Naive thymus-derived CD8-positive, alpha-beta T cell (primary cell): ENCODE data around the gene IL23R. TPM values are rescaled to one million over a fixed set of nuclear protein-coding genes. Genes with fewer than 3 reads are reported as not detected.
A peak's percentile ranks its signal among the peaks of the same experiment; 100 is the strongest.

Experiments used
- ATAC-seq, 2 donors: fragments of 150-1000 bp; cut with Tn5 transposase in 1 of 2; sonication (Bioruptor Pico), chemical (Tn5 transposase) in 1 of 2; 1 replicate in 1 of 2; 2 replicates in 1 of 2; pipeline ENCODE4 v1.10.0; 2021; ENCODE audit warnings: mild to moderate bottlenecking in 2 of 2, moderate library complexity in 2 of 2
- POLR2A ChIA-PET: fragments of 350-600 bp; sonication (Branson Sonifier 250); formaldehyde crosslinking; loops from one replicate; lab custom pipeline; 2021; ENCODE audit warnings: antibody characterized with exemption; lab: Charles Lee
- DNase-seq, 10 donors: peaks; one replicate each; pipeline versions ENCODE4 v3.0.0 to v3.0.0-alpha.2; 2020 to 2022
- H3K27ac Mint-ChIP-seq, 10 donors: one replicate each; pipeline ENCODE4 v1.8.0; 2020 to 2022; ENCODE audit warnings: mild to moderate bottlenecking in 10 of 10, mixed read lengths in 10 of 10, moderate library complexity in 4 of 10, inconsistent platforms in 1 of 10
- H3K27me3 Mint-ChIP-seq, 5 donors: one replicate each; pipeline ENCODE4 v1.8.0; 2021 to 2022; ENCODE audit warnings: mixed read lengths in 5 of 5
- H3K36me3 Mint-ChIP-seq, 3 donors: one replicate each; pipeline ENCODE4 v1.8.0; 2020 to 2022; ENCODE audit warnings: mixed read lengths in 3 of 3, mild to moderate bottlenecking in 2 of 3, inconsistent platforms in 1 of 3
- H3K4me1 Mint-ChIP-seq, 4 donors: one replicate each; pipeline ENCODE4 v1.8.0; 2021 to 2022; ENCODE audit warnings: mixed read lengths in 4 of 4
- H3K4me3 Mint-ChIP-seq, 10 donors: one replicate each; pipeline ENCODE4 v1.8.0; 2020 to 2022; ENCODE audit warnings: mild to moderate bottlenecking in 10 of 10, mixed read lengths in 10 of 10, moderate library complexity in 6 of 10, inconsistent platforms in 1 of 10
- H3K9me3 Mint-ChIP-seq, 9 donors: one replicate each; pipeline ENCODE4 v1.8.0; 2020 to 2022; ENCODE audit warnings: mixed read lengths in 9 of 9, mild to moderate bottlenecking in 3 of 9, inconsistent platforms in 1 of 9, moderate library complexity in 1 of 9
- polyA plus RNA-seq, 3 donors: library from polyadenylated mRNA; unstranded; fragments of 300-500 nt; fragmentation: Illumina TruSeq; gene quantifications; one replicate each; pipeline ENCODE4 v1.2.3, GENCODE V29; 2021
- total RNA-seq, 8 experiments: library from RNA in 2 of 8; stranded (reverse) in 2 of 8; gene quantifications; one replicate each; pipeline ENCODE4 v1.2.3 and lab custom pipeline; 2021 to 2026

Gene IL23R
- total and polyA plus RNA-seq, 5 experiments from 2014 or later = not detected

- Mint-ChIP-seq H3K9me3 (peaks cover 0 to 8% (median 0%) of the 10 kb centered on the region in 9 donors), H3K27ac (peak overlapping the region in 1 of 10 donors; percentile 9), H3K27me3 (no peaks in the 10 kb centered on the region), H3K4me3 (no peak overlapping the region), H3K4me1 (peaks cover 20 to 42% (median 32%) of the 10 kb centered on the region in 4 donors), H3K36me3 (no peaks in the 10 kb centered on the region)
- POLR2A ChIA-PET = no interaction called here
- ATAC-seq (no peak), DNase-seq (no peak)
Observed at GRCh38 chr1:67174716-67175284, 8.5 kb downstream of the IL23R start.

GRCh38 chr1:67175530-67176087, 9.4 kb downstream of the IL23R start:
- Mint-ChIP-seq H3K4me3 (no peak overlapping the region), H3K36me3 (no peaks in the 10 kb centered on the region), H3K9me3 (peaks cover 0 to 8% (median 0%) of the 10 kb centered on the region in 9 donors), H3K27ac (peak overlapping the region in 3 of 10 donors; percentile 10 to 16 (median 13)), H3K27me3 (no peaks in the 10 kb centered on the region), H3K4me1 (peaks cover 18 to 38% (median 29%) of the 10 kb centered on the region in 4 donors)
- POLR2A ChIA-PET = interaction anchor here (0.9 kb wide), 1 partner anchor 36 kb away, joined by 3 read pairs; no protein-coding TSS in a partner anchor
- ATAC-seq (no peak), DNase-seq (no peak)

- POLR2A ChIA-PET = interaction anchor here (1.1 kb wide), 1 partner anchor 36 kb away, joined by 3 read pairs; no protein-coding TSS in a partner anchor
- no peak for ATAC-seq
- no peak overlapping the region for H3K4me3 Mint-ChIP-seq
- H3K9me3 Mint-ChIP-seq = no peaks in the 10 kb centered on the region
- no peak for DNase-seq
- peaks cover 0 to 8% (median 1%) of the 10 kb centered on the region in 5 donors for H3K27me3 Mint-ChIP-seq
- H3K36me3 Mint-ChIP-seq = peaks cover 0 to 6% (median 0%) of the 10 kb centered on the region in 3 donors
- H3K4me1 Mint-ChIP-seq = peaks cover 0 to 5% (median under 1%) of the 10 kb centered on the region in 4 donors
- H3K27ac Mint-ChIP-seq = no peak overlapping the region
Observed at GRCh38 chr1:67184838-67185421, 18.7 kb downstream of the IL23R start.

GRCh38 chr1:67188137-67188536, 21.9 kb downstream of the IL23R start:
- peaks cover 0 to 1% (median 0%) of the 10 kb centered on the region in 5 donors for H3K27me3 Mint-ChIP-seq
- H3K27ac Mint-ChIP-seq = no peak overlapping the region
- DNase-seq = no peak
- no peak for ATAC-seq
- H3K9me3 Mint-ChIP-seq = no peaks in the 10 kb centered on the region
- H3K36me3 Mint-ChIP-seq = no peaks in the 10 kb centered on the region
- no peaks in the 10 kb centered on the region for H3K4me1 Mint-ChIP-seq
- POLR2A ChIA-PET = no interaction called here
- no peak overlapping the region for H3K4me3 Mint-ChIP-seq

GRCh38 chr1:67189953-67190352, 23.7 kb downstream of the IL23R start:
- POLR2A ChIA-PET = interaction anchor here (0.7 to 1.2 kb wide), 2 partner anchors 9 to 17 kb away, joined by 3 to 4 read pairs; no protein-coding TSS in a partner anchor
- H3K27me3 Mint-ChIP-seq = peaks cover 0 to 1% (median 0%) of the 10 kb centered on the region in 5 donors
- DNase-seq (no peak), ATAC-seq (no peak)
- H3K4me1 Mint-ChIP-seq = peaks cover 0 to 14% (median 10%) of the 10 kb centered on the region in 4 donors
- no peak overlapping the region for H3K4me3 Mint-ChIP-seq
- H3K36me3 Mint-ChIP-seq = no peaks in the 10 kb centered on the region
- H3K9me3 Mint-ChIP-seq = no peaks in the 10 kb centered on the region
- H3K27ac Mint-ChIP-seq = no peak overlapping the region

- no peak overlapping the region for H3K4me3 Mint-ChIP-seq
- no peak overlapping the region for H3K27ac Mint-ChIP-seq
- no peak for ATAC-seq
- H3K4me1 Mint-ChIP-seq = peaks cover 0 to 19% (median 11%) of the 10 kb centered on the region in 4 donors
- DNase-seq = no peak
- H3K36me3 Mint-ChIP-seq = no peaks in the 10 kb centered on the region
- H3K27me3 Mint-ChIP-seq = peaks cover 0 to 1% (median 0%) of the 10 kb centered on the region in 5 donors
- POLR2A ChIA-PET = interaction anchor here (0.6 to 1.2 kb wide), 3 partner anchors 10 to 16 kb away, joined by 3 to 4 read pairs (median 3); no protein-coding TSS in a partner anchor
- H3K9me3 Mint-ChIP-seq = no peaks in the 10 kb centered on the region
Observed at GRCh38 chr1:67190410-67190809, 24.2 kb downstream of the IL23R start.

- POLR2A ChIA-PET = interaction anchor here (0.6 kb wide), 1 partner anchor 14 kb away, joined by 3 read pairs; no protein-coding TSS in a partner anchor
- no peak for ATAC-seq
Observed at GRCh38 chr1:67190942-67191341, 24.7 kb downstream of the IL23R start.

GRCh38 chr1:67191668-67192520, 25.6 kb downstream of the IL23R start:
- DNase-seq (no peak), ATAC-seq (no peak)
- no peaks in the 10 kb centered on the region for H3K9me3 Mint-ChIP-seq
- H3K4me1 Mint-ChIP-seq = peaks cover 3 to 20% (median 12%) of the 10 kb centered on the region in 4 donors
- H3K27me3 Mint-ChIP-seq = no peaks in the 10 kb centered on the region
- POLR2A ChIA-PET = interaction anchor here (0.6 kb wide), 1 partner anchor 15 kb away, joined by 5 read pairs; no protein-coding TSS in a partner anchor
- H3K4me3 Mint-ChIP-seq = no peak overlapping the region
- H3K27ac Mint-ChIP-seq = no peak overlapping the region
- no peaks in the 10 kb centered on the region for H3K36me3 Mint-ChIP-seq

More at GRCh38 chr1:67190942-67191341, 24.7 kb downstream of the IL23R start:
- Mint-ChIP-seq H3K4me1 (peaks cover 1 to 20% (median 12%) of the 10 kb centered on the region in 4 donors), H3K27ac (no peak overlapping the region), H3K36me3 (no peaks in the 10 kb centered on the region), H3K9me3 (no peaks in the 10 kb centered on the region), H3K27me3 (no peaks in the 10 kb centered on the region), H3K4me3 (no peak overlapping the region)
- no peak for DNase-seq

- Mint-ChIP-seq H3K36me3 (no peaks in the 10 kb centered on the region), H3K4me1 (peaks cover 4 to 20% (median 12%) of the 10 kb centered on the region in 4 donors), H3K27me3 (no peaks in the 10 kb centered on the region), H3K4me3 (no peak overlapping the region), H3K27ac (no peak overlapping the region), H3K9me3 (no peaks in the 10 kb centered on the region)
- POLR2A ChIA-PET = no interaction called here
- ATAC-seq (no peak), DNase-seq (no peak)
Observed at GRCh38 chr1:67192902-67193301, 26.6 kb downstream of the IL23R start.

GRCh38 chr1:67193704-67194103, 27.4 kb downstream of the IL23R start:
- Mint-ChIP-seq H3K27me3 (peaks cover 0 to 2% (median 0%) of the 10 kb centered on the region in 5 donors), H3K4me1 (peaks cover 4 to 20% (median 12%) of the 10 kb centered on the region in 4 donors), H3K36me3 (no peaks in the 10 kb centered on the region), H3K4me3 (peak overlapping the region in 1 of 10 donors; percentile 6), H3K27ac (peak overlapping the region in 1 of 10 donors; percentile 29), H3K9me3 (no peaks in the 10 kb centered on the region)
- ATAC-seq (no peak), DNase-seq (no peak)
- POLR2A ChIA-PET = no interaction called here

- Mint-ChIP-seq H3K36me3 (no peaks in the 10 kb centered on the region), H3K27me3 (peaks cover 0 to 2% (median 0%) of the 10 kb centered on the region in 5 donors), H3K4me3 (peak overlapping the region in 6 of 10 donors; percentile 3 to 41 (median 16)), H3K4me1 (peaks cover 6 to 20% (median 12%) of the 10 kb centered on the region in 4 donors), H3K9me3 (no peaks in the 10 kb centered on the region), H3K27ac (peak overlapping the region in 5 of 10 donors; percentile 10 to 59 (median 49))
- POLR2A ChIA-PET = no interaction called here
- ATAC-seq = peak; percentile 75 to 84
- peak in 3 of 10 donors; percentile 59 to 68 (median 66) for DNase-seq
Observed at GRCh38 chr1:67194209-67194863, 28.1 kb downstream of the IL23R start.

GRCh38 chr1:67200755-67201154, 34.5 kb downstream of the IL23R start:
- Mint-ChIP-seq H3K9me3 (no peaks in the 10 kb centered on the region), H3K27me3 (peaks cover 0 to 2% (median 0%) of the 10 kb centered on the region in 5 donors), H3K27ac (no peak overlapping the region), H3K36me3 (no peaks in the 10 kb centered on the region), H3K4me3 (no peak overlapping the region), H3K4me1 (peaks cover 0 to 6% (median 0%) of the 10 kb centered on the region in 4 donors)
- DNase-seq = no peak
- POLR2A ChIA-PET = no interaction called here
- ATAC-seq = no peak
